H9 (cell line): ENCODE results near the gene TTC31. TPM values are rescaled to one million over a fixed set of nuclear protein-coding genes. Genes with fewer than 3 reads are reported as not detected.

Experiments
- DNase-seq: peaks from one replicate; pipeline ENCODE4 v3.0.0-alpha.2; 2017
- H2AFZ ChIP-seq: one replicate; pipeline ENCODE4 v1.6.1; 2013; ENCODE audit warnings: mild to moderate bottlenecking, low read length, control low read depth, moderate library complexity
- H2AK5ac ChIP-seq: 2 replicates; pipeline ENCODE4 v1.6.1; 2013; ENCODE audit warnings: low read length, control low read depth, mixed read lengths; ENCODE audit not compliant: insufficient read length
- H2BK120ac ChIP-seq: one replicate; pipeline ENCODE4 v1.6.1; 2013; ENCODE audit warnings: low read depth, mild to moderate bottlenecking, low read length, control low read depth, inconsistent platforms; ENCODE audit not compliant: poor library complexity, severe bottlenecking
- H2BK12ac ChIP-seq: 2 replicates; pipeline ENCODE4 v1.6.1; 2013; ENCODE audit warnings: low read length, control low read depth, mixed read lengths, low read depth; ENCODE audit not compliant: insufficient read length
- H2BK15ac ChIP-seq: 2 replicates; pipeline ENCODE4 v1.6.1; 2013; ENCODE audit warnings: low read depth, low read length, control low read depth
- H2BK20ac ChIP-seq: one replicate; pipeline ENCODE4 v1.6.1; 2013; ENCODE audit warnings: low read depth, mild to moderate bottlenecking, low read length, control low read depth, inconsistent platforms; ENCODE audit not compliant: poor library complexity, severe bottlenecking
- H2BK5ac ChIP-seq: 2 replicates; pipeline ENCODE4 v1.6.1; 2013; ENCODE audit warnings: low read length, control low read depth, mixed read lengths; ENCODE audit not compliant: insufficient read length
- H3K14ac ChIP-seq: 2 replicates; pipeline ENCODE4 v1.6.1; 2013; ENCODE audit warnings: low read length, control low read depth; ENCODE audit not compliant: insufficient read depth
- H3K18ac ChIP-seq: 2 replicates; pipeline ENCODE4 v1.6.1; 2013; ENCODE audit warnings: low read depth, mild to moderate bottlenecking, mixed read lengths, low read length, control low read depth; ENCODE audit not compliant: insufficient read length
- H3K23ac ChIP-seq: 2 replicates; pipeline ENCODE4 v1.6.1; 2013; ENCODE audit warnings: low read length, control low read depth, mixed read lengths, low read depth; ENCODE audit not compliant: insufficient read length
- H3K23me2 ChIP-seq: 2 replicates; pipeline ENCODE4 v1.6.1; 2013; ENCODE audit warnings: low read depth, mild to moderate bottlenecking, mixed read lengths, low read length, control low read depth; ENCODE audit not compliant: insufficient read length, poor library complexity, severe bottlenecking
- H3K27ac ChIP-seq: 2 replicates; pipeline ENCODE4 v1.5.1; 2013; ENCODE audit warnings: low read length, control low read depth, mixed read lengths, low read depth; ENCODE audit not compliant: insufficient read length
- H3K27me3 ChIP-seq: 2 replicates; pipeline ENCODE4 v1.6.1; 2013; ENCODE audit warnings: low read length, control low read depth, inconsistent platforms; ENCODE audit not compliant: insufficient read depth
- H3K4ac ChIP-seq: 2 replicates; pipeline ENCODE4 v1.6.1; 2013; ENCODE audit warnings: low read depth, mild to moderate bottlenecking, control low read depth, inconsistent platforms, low read length, moderate library complexity
- H3K4me1 ChIP-seq: 2 replicates; pipeline ENCODE4 v1.6.1; 2013; ENCODE audit warnings: low read length, control low read depth, inconsistent platforms; ENCODE audit not compliant: insufficient read depth
- H3K4me2 ChIP-seq: 2 replicates; pipeline ENCODE4 v1.6.1; 2013; ENCODE audit warnings: low read length, control low read depth, mixed read lengths; ENCODE audit not compliant: insufficient read length, insufficient read depth
- H3K56ac ChIP-seq: 2 replicates; pipeline ENCODE4 v1.6.1; 2013; ENCODE audit warnings: low read depth, mild to moderate bottlenecking, mixed read lengths, low read length, control low read depth; ENCODE audit not compliant: insufficient read length
- H3K79me1 ChIP-seq: 2 replicates; pipeline ENCODE4 v1.6.1; 2013; ENCODE audit warnings: low read depth, mild to moderate bottlenecking, moderate library complexity, low read length, control low read depth, inconsistent platforms; ENCODE audit not compliant: insufficient read depth, poor library complexity, severe bottlenecking
- H3K79me2 ChIP-seq: 2 replicates; pipeline ENCODE4 v1.6.1; 2013; ENCODE audit warnings: low read length, control low read depth, inconsistent platforms; ENCODE audit not compliant: insufficient read depth
- H3K9ac ChIP-seq: 2 replicates; pipeline ENCODE4 v1.6.1; 2013; ENCODE audit warnings: low read length, control low read depth, mixed read lengths; ENCODE audit not compliant: insufficient read length; ENCODE audit errors: extremely low read depth
- H3K9me3 ChIP-seq: one replicate; pipeline ENCODE4 v1.6.1; 2013; ENCODE audit warnings: low read depth, low read length, inconsistent platforms; ENCODE audit not compliant: control insufficient read depth
- H3T11ph ChIP-seq: one replicate; pipeline ENCODE4 v1.6.1; 2013; ENCODE audit warnings: mild to moderate bottlenecking, low read length, control low read depth, inconsistent platforms
- H4K20me1 ChIP-seq: one replicate; pipeline ENCODE4 v1.6.1; 2013; ENCODE audit not compliant: control insufficient read depth, insufficient read length, insufficient read depth
- H4K5ac ChIP-seq: 2 replicates; pipeline ENCODE4 v1.6.1; 2013; ENCODE audit warnings: low read depth, mild to moderate bottlenecking, mixed read lengths, low read length, control low read depth; ENCODE audit not compliant: insufficient read length
- H4K8ac ChIP-seq: replicated peaks from 2 replicates; pipeline ENCODE4 v1.6.1; 2013; ENCODE audit warnings: low read length, control low read depth, mixed read lengths, low read depth; ENCODE audit not compliant: insufficient read length
- H4K91ac ChIP-seq: 2 replicates; pipeline ENCODE4 v1.6.1; 2013; ENCODE audit warnings: low read depth, mild to moderate bottlenecking, moderate library complexity, mixed read lengths, low read length, control low read depth; ENCODE audit not compliant: insufficient read length
- H3K27ac Mint-ChIP-seq, 3 experiments: 2 replicates in 2 of 3; 3 replicates in 1 of 3; pipeline ENCODE4 v1.8.0; 2020 to 2021; ENCODE audit warnings: mixed read lengths in 3 of 3, mild to moderate bottlenecking in 1 of 3, moderate library complexity in 1 of 3
- H3K27me3 Mint-ChIP-seq: 2 replicates; pipeline ENCODE4 v1.8.0; 2021; ENCODE audit warnings: low read depth, mild to moderate bottlenecking, moderate library complexity, mixed read lengths
- H3K36me3 Mint-ChIP-seq, 3 experiments: 2 replicates in 2 of 3; 3 replicates in 1 of 3; pipeline ENCODE4 v1.8.0; 2020 to 2021; ENCODE audit warnings: low read depth in 3 of 3, mixed read lengths in 3 of 3; ENCODE audit not compliant: insufficient read depth in 1 of 3
- H3K4me1 Mint-ChIP-seq, 2 experiments: 2 replicates each; pipeline ENCODE4 v1.8.0; 2020; ENCODE audit warnings: mixed read lengths in 2 of 2
- H3K4me3 Mint-ChIP-seq, 2 experiments: 2 replicates in 1 of 2; 3 replicates in 1 of 2; pipeline ENCODE4 v1.8.0; 2020 to 2021; ENCODE audit warnings: mild to moderate bottlenecking in 2 of 2, mixed read lengths in 2 of 2, moderate library complexity in 1 of 2
- H3K9me3 Mint-ChIP-seq, 2 experiments: 2 replicates in 1 of 2; 3 replicates in 1 of 2; pipeline ENCODE4 v1.8.0; 2020; ENCODE audit warnings: mild to moderate bottlenecking in 2 of 2, mixed read lengths in 2 of 2, moderate library complexity in 1 of 2
- CTCF ChIP-seq: fragments of 200-600 bp; sonication (generic); conservative IDR thresholded peaks from 3 replicates; pipeline ENCODE4 v1.8.0; 2021; ENCODE audit warnings: antibody characterized with exemption, mild to moderate bottlenecking
- WGBS: extraction: QIAGEN DNeasy Blood & Tissue Kit; methylation state at CpG from one replicate; pipeline ENCODE4 v1.1.7; 2013; ENCODE audit warnings: missing lambda C conversion rate, low lambda C conversion rate, mixed read lengths; ENCODE audit not compliant: insufficient read length; ENCODE audit errors: extremely low coverage; 5-methylcytosine and 5-hydroxymethylcytosine counted together
- total RNA-seq: library from RNA; stranded (reverse); gene quantifications from 2 replicates; pipeline ENCODE4 v1.2.1, GENCODE V29; 2021

TTC31 gene
- total RNA-seq, 1 experiment from 2014 or later, result 33.3 TPM

- Histone ChIP-seq H2AK5ac (no peak overlapping the region), H3K23ac (no peak overlapping the region), H2BK20ac (no peak overlapping the region), H3K27me3 (peaks cover 65% of the 10 kb centered on the region), H3K79me2 (no peaks in the 10 kb centered on the region), H3K79me1 (no peaks in the 10 kb centered on the region), H2BK5ac (no peak overlapping the region), H2BK12ac (no peak overlapping the region), H3K4ac (no peak overlapping the region), H3K27ac (no peak overlapping the region), H3K4me2 (peak overlapping the region; percentile 59), H3K18ac (no peak overlapping the region), H4K8ac (no peak overlapping the region), H2AFZ (no peak overlapping the region), H2BK120ac (no peak overlapping the region), H3K9ac (no peak overlapping the region), H2BK15ac (no peak overlapping the region), H3K56ac (no peak overlapping the region), H3K9me3 (no peaks in the 10 kb centered on the region), H3K4me1 (no peaks in the 10 kb centered on the region), H3K14ac (no peak overlapping the region), H4K20me1 (no peaks in the 10 kb centered on the region), H3K23me2 (peaks cover 25% of the 10 kb centered on the region), H4K5ac (no peak overlapping the region), H3T11ph (no peak overlapping the region), H4K91ac (no peak overlapping the region)
- no peak for DNase-seq
- no peak for TF ChIP-seq CTCF
- no peak overlapping the region for H3K27ac Mint-ChIP-seq
- H3K27me3 Mint-ChIP-seq, result peaks cover 79% of the 10 kb centered on the region
- H3K9me3 Mint-ChIP-seq, result peaks cover 0 to 2% of the 10 kb centered on the region in 2 experiments; a peak in 2 of 5 replicates
- H3K4me3 Mint-ChIP-seq, result peak overlapping the region; percentile 75 to 82
- peaks cover 16 to 25% (median 22%) of the 10 kb centered on the region in 3 experiments for H3K36me3 Mint-ChIP-seq
- peaks cover 32 to 43% of the 10 kb centered on the region in 2 experiments for H3K4me1 Mint-ChIP-seq
- WGBS, result no CpG with 5 or more reads among the region's 19 CpGs
These were observed 14.3 kb downstream of the TTC31 start for GRCh38 chr2:74496997-74497776.
